ENCODE measurements around the gene LETM1.
"Not testable (repeated sequence)": the region's sequence is repeated elsewhere in the genome, so short reads cannot be mapped to it uniquely, and the experiment has no call there.

LETM1 gene

DNA sequence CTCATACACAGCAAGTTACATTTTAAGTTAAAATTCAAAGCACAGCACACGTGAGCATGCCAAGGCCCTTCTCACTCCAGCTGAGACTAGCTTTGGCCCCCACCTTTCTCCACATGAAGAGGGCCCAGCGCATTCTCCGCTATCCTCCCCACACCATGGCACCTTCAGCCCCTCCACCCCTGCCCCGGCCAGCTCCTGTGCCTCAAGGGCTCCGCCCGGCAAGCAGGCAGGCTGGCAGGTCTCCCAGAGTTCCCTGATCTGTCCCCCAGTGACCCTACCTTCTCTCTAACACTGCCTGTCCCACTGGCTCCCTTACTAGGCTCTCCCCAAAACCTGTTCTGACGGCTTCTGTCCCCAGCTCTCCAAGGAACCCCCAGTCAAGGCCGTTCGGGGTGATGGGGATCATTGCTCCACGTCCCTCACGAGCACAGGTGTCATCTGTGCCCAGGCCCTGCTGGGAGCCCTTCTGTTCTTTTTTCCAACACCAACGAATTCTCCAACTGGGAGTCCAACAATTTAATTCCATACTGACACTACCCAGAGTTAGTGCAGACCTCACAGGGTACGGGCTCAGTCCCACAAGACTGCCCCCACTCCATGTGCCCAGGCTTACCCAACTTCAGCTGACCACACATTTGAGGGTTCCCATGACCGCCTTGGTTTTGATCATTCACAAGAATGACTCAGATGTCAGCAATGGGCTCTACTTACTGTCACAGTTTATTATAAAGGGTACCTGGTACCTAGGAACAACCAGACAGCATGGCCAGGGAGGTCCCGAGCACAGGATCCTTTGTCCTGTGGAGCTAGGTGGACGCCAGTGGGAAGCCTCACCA, 4.2 kb downstream of the LETM1 start:
- no peak for DNase-seq

DNA sequence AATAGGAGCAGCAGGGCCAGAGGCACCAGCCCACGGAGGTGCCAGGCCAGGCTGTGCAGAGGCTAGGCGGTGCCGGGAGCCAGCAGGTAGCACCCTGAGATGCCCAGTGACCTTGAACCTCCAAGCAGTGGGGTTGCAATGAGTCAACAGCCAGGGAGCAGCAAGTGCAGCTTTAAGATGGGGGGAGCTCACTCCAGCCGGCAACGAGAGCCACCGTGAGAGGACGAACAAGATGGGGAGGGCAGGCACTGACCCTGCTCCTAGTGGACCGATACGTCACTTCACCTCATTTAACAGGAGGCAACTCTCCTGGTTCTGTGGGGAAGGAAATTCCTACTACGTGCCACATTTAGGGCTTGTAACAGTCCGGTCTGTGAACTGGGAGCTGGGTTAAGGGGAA, 4.8 kb downstream of the LETM1 start:
- no peak for DNase-seq

DNA sequence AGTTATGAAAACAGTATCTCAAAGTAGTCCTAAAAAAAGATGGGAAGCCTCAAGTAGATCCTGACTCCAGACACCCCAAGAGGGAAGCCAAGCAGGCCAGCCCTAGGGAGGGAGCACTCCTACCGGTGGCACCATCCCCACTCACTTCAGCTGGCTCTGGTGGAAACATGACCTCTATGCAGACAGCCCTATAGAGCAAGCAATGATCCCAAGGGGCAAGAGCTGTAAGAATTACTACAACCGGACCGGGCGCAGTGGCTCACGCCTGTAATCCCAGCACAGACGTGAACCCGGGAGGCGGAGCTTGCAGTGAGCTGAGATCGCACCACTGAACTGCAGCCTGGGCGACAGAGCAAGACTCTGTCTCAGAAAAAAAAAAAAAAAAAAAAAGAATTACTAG, 5.7 kb downstream of the LETM1 start:
- DNase-seq, result no peak

DNA sequence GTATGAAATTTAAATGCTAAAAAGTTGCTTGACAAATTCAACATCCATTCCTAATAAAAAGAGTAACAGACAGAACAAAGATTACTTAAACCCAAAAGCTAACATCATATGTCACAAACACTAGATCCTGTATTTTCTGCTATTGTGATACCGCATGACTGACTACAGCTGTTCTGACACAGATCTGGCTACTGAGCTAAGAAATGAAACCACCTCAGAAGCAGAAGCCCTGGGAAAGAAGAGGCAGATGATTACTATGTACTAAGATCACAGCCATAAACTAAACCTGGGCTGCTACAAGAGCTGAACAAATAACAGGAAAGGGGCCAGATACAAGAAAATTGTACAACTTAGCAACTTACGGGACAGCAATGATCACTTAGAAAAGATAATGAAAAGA, 9.4 kb downstream of the LETM1 start:
- no peak for DNase-seq

DNA sequence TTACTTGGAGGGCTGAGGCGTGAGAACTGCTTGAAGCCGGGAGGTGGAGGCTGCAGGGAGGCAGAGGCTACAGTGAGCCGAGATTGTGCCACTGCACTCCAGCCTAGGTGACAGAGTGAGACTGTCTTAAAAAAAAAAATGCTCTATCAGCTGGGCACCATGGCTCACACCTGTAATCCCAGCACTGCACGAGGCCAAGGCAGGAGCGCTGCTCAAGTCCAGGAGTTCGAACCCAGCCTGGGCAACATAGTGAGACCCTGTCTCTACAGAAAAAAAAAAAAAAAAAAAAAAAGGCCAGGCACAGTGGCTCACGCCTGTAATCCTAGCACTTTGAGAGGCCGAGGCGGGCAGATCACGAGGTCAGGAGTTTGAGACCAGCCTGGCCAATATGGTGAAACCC, 11.3 kb downstream of the LETM1 start:
- DNase-seq, result not testable (repeated sequence)

DNA sequence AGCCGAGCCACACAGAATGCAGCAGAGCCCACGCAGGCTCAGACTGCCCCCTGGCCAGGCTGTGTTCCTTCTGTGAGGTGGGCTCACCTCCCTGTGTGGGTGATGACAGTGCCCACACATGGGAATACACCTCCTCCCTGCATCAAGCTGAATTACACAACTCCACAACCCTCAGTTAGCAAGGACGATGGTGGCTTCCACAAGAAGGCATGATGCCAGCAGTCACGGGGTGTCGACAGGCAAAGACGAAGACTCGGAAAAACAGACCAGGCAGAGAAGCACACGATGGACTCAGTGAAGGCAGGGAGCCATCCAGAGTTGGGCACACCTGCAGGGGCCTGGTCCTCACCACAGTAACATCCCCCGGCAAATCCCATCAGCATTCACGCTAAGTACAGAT, 12.1 kb downstream of the LETM1 start:
- DNase-seq, result peak in 17 of 51 donors; percentile 11 to 45 (median 27)

DNA sequence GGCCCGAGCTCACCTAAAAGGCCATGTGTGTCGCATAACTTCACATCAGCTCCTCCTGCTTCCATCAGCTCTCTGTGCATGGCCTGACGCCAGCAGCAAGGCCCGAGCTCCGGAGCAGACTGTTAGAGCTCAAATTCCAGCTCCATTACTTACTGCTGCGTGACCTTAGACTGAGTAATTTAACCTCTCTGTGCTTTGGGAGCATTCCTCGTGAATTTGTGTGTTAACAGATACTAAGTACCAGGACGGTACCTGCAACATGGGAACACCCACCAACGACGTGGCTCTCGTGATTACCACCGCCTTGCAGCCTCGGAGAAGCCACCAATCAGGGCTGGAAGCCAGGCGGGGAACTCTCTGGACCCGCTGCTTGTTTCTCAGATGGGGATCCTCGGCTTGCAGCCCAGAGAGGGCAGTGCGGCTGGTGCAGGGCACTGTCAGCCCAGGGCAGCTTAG, 12.9 kb downstream of the LETM1 start:
- no peak for DNase-seq

DNA sequence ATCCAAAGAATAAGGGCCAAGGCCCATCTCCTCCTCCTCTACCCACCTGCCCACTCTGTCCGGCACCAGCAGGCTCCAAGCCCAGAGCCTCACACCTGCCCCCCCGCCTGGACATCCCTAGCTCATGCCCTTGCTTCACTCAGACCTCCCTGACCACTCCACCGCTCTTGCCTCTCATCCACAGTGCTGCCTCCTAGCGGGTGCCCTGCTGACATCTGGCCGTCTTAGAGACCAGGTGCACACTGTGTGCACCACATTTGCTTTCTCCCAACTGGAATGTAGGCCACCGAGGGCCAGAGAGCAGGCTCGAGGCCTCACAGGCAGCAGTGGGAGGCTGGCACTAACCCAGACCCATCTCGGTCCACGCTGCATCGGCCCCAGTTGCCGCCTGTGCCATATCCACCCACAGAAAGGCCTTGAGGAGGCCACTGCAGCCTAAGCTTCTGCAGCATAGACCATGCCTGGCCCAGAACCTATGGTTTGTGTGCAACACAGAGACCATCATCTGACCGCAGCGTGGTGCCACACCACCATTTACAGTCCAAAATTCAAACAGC, 13.5 kb downstream of the LETM1 start:
- no peak for DNase-seq

DNA sequence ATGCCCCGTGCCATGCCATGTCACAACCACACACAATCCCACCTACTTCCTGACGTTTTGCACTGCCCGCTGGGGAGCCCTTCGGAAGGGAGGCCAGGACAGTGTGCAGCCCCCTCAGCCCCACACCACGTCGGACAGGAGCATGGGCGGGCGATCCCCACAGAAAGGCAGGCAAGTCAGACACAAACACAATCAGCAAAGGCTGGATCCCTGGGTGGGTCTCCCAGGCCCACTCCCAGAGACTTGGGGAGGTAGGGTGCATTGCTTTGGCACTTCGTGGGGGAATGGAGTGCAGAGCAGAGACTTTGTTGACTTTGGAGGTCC, 14.1 kb downstream of the LETM1 start:
- no peak for DNase-seq

DNA sequence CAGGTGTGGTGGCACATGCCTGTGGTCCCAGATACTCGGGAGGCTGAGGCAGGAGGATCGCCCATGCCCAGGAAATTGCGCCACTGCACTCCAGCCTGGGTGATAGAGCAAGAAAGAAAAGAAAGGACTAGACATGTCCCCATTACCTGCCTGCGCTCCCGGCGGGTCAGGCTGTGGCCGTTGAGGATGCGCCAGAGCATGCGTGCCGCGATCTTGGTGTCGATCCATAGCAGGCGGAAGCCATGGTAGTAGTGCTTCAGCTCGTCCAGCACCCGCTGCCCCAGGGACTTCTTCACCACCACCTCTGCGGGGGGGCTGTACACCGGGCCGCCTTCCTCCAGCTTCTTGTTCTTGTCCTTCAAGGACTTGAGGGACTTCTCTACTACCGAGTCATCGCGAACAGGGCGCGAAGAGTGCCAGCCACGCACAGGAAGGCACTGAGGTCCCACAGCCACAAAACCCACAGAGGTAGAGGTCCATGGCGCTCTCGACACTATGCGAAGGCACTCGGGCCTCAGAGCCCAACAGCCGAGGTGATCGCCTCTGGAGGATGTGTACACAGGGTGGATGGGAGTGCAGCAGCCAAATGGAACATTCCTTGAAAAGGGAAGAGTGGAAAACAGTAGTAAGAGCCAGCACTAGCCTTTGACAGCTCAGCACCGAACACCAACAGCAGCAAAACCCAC, 14.6 kb downstream of the LETM1 start:
- no peak for DNase-seq

DNA sequence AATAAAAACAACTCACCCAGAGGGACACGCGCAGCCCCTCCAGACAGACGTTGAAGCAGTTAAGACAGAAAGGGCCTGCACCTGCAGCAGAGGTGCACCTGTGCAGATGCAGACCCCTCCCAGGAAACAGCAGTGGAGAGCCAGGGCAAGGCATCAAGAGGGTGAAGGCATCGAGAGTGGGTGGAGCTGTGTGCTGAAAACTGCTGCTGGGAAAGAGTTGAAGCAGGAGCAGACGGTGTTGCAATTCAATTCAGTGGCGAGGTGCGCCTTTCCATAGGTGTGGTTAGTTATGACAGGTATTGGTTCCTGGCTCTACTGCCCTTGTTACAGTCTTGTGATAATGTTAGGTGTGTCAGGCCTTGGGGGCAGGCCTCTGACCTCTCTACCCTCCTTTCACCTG, 16.7 kb downstream of the LETM1 start:
- DNase-seq, result peak in 1 of 51 donors; percentile 10

DNA sequence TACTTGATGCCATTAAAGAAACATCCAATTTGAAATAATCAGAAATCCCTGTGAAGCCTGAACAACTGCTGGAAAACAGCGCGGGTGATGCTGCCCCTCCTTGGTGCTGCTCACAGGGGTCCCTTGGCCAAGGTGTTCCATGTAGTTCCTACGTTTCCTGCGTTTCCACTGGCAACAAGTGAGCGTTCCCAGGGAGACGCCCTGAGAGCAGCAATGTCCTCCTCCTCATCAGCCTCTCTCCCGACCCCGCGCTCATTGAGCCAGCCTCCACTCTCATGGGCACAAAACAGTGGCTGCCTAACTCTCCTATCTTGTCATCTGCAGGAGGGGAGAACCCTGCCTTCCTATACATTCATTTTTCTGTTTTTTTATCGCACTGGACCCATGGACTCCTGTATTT, 18.9 kb downstream of the LETM1 start:
- DNase-seq, result peak in 2 of 51 donors; percentile 18 to 42

DNA sequence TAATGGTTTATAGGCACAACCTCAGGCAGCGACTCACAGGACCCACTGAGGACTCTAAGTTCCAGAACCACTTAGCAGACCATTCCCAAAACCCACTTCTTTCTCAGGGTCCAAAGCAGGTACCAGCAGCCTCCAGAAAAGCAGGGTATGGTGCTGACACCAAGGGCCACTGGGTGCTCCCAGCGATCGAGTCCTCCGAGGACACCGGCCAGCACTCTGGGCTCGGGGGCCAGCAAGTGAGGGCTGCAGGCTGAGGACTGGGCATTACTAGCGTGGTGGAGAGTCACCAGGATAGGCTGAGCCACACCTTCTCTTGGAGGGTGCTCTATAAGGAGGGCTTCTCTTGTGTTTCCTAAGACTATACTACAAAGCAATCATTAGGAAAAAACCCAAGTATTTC, 19.3 kb downstream of the LETM1 start:
- DNase-seq, result no peak

DNA sequence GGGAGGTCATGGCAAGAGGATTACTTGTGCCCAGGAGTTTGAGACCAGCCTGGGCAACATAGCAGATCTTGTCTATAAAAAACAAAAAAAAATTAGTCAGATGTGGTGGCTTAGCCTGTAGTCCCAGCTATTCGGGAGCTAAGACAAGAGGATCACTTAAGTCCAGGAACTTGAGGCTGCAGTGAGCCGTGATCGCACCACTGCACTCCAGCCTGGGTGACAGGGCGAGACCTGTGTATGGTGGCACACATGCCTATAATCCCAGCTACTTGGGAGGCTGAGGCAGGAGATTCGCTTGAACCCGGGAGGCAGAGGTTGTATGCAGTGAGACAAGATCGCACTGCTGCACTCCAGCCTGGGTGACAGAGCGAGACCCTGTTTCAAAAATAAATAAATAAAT, 20.1 kb downstream of the LETM1 start:
- DNase-seq, result not testable (repeated sequence)

DNA sequence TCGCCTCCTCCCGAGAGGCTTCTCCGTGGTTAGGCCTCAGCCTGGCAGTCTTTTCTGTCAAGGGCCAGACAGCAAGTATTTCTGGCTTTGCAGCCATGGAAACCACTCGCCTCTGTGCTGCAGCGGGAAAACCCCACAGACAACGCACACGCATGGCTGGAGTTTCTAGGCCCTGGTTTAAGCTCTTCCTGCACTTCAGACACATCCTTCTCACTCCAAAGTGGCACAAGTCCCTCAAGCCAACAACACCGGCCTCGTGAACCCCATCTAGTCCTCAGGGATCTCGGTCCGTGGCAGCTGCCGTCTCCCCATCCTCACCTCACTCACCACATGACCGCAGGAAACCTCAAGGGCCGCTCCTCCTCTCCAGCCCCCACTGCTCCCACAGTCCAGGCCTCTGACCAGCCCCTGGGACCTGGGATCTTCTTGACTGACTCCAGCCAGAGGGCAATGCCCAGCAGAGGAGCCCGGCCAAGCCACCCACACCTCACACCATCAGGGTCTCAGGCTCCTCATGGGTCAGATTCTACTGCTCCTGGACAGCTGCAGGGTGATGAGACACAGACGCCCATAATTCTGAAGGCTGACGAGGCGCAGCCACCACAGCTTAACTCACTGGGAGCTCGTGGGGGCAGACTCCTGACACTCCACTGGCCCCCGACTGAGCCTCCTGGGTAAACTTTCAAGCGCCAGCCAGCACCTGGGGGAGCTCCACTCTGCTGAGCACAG, 21.7 kb downstream of the LETM1 start:
- peak in 1 of 51 donors; percentile 27 for DNase-seq

DNA sequence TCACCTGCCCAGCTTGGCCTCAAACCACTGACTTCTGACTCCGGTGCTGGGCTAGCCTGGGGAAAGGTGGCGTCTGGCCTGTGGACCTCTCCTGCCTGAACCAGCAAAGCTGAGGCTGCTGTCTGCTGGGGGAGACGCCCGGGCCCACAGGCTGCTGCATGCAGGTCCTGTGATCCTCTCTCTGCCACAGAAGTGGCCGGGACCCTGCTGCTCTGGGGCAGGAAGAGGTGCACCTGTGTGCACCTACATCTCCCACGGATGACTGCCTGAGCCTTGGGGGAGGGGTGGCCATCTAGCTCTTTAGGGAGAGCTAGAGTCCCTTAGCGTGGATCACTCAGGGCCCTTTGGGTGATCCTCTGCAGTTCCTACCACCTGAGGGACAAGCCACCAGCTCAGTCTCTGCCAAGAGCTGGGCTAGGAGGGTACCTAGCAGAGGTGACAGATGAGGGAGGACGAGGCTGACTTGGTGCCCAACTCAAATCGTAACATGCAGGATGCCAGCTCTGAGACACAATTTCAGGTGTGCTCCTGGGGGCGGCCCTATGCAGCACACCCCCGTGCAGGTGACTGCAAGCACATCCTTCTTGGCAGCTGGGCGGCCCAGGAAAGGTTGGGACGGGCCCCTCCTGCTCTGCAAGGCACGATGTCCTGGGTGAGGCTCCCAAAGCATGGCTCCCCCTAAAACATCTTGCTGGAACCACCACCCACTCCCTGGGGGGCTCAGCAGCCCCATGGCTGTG, 22.5 kb downstream of the LETM1 start:
- DNase-seq, result no peak

DNA sequence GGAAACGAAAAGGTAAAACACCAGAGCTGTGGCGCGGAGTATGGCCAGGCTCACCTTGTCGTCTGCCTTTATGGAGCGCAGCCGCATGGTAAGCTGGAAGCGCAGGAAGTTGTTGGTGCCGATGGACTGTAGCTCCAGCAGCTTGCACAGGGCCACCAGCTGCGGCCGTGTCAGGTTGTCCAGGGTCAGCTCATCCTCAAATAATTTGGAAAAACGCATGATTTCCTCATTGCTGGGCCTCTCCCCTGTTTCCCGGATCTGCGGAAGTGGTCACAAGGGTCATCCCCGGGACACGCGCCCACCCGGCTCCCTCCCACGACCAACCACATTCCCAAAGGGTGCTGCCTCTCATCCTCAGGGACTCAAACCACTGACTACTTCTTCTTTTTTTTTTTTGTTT, 23.3 kb downstream of the LETM1 start:
- no peak for DNase-seq

DNA sequence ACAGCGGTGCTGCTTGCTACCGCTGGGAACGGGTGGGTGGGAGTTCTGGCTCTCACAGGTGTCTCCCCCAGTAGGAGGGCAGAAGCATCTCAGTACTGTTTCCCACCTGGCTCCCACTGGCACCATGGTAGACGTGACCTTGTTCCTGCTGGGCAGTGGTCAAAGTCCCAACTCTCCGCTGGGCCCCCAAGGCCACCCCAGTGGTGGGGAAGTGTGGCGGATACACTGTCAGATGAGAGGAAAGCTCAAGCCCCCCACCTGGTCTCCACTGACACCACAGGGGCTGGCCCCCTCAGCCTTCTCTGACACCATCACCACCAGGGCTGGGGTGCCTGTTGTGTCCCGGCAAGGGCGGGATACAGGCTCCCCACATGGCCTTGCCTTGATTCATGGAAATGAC, 24.6 kb downstream of the LETM1 start:
- no peak for DNase-seq

DNA sequence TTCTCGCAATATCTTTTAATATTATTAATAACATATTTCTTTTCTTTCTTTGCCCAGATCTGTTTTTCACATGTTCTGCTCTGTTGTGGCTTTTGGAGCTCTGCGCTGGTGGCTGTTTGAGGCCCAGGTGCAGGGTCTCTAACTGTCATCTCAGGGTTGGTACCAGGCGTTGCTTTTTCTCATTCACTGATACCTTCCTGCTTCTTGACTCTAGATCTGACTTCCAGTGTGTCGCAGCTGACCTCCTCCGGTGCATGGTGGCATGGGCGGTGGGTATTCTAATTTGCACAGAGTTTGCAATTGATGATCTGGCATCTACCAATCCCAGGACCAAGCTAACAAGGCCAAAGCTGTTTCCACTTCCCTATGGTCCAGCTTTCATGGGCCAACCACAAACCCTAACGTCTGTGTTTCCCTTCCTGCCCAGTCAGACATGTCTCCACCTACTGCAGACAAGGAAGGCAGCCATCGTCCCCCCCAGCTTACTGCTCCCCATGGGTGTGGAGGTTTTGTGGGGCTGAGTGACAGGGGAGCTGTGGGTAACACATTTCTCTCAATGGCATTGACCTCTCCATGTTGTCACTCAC, 25.2 kb downstream of the LETM1 start:
- no peak for DNase-seq

DNA sequence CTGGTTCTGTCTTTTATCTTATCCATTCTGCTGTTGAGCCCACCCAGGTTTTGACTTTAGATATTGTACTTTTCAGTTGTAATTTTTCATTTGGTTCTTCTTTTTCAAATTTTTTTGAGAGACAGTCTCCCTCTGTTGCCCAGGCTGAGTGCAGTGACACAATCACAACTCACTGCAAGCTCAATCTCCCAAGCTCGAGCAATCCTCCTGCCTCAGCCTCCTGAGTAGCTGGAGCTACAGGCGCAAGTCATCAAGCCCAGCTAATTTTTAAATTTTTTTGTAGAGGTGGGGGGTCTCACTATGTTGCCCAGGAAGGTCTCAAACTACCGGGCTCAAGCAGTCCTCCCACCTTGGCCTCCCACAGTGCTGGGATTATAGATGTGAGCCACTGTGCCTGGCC, 25.7 kb downstream of the LETM1 start:
- DNase-seq, result no peak

Data from hypothalamus (tissue), 51 donors.